K562 (cell line): ENCODE measurements around the gene POMGNT1. TPM values are rescaled to one million over a fixed set of nuclear protein-coding genes. Genes with fewer than 3 reads are reported as not detected.

Experiments
- ARHGAP35 ChIP-seq: fragments of 450-650 bp; IDR thresholded peaks from 2 replicates; pipeline ENCODE4 v1.6.1; 2018; ENCODE audit not compliant: partially characterized antibody
- CBFA2T3 ChIP-seq: fragments of 450-650 bp; IDR thresholded peaks from 2 replicates; pipeline ENCODE4 v1.6.1; 2017
- DACH1 ChIP-seq: fragments of 450-650 bp; IDR thresholded peaks from 2 replicates; pipeline ENCODE4 v1.6.1; 2018; ENCODE audit not compliant: partially characterized antibody
- E4F1 ChIP-seq: fragments of 250-450 bp; sonication (Bioruptor Pico); IDR thresholded peaks from 2 replicates; pipeline ENCODE4 v1.5.0; 2021; ENCODE audit warnings: mild to moderate bottlenecking, borderline replicate concordance
- ELF1 ChIP-seq: fragments of 200-800 bp; sonication (Bioruptor generic); IDR thresholded peaks from 2 replicates; pipeline ENCODE4 v1.6.1; 2016; ENCODE audit warnings: missing genetic modification characterization, missing compliant biosample characterization
- HDGF ChIP-seq: fragments of 450-650 bp; IDR thresholded peaks from 2 replicates; pipeline ENCODE4 v1.6.1; 2016
- HMBOX1 ChIP-seq: sonication (generic); IDR thresholded peaks from 2 replicates; pipeline ENCODE4 v1.6.1; 2016
- PPARD ChIP-seq: fragments of 250-450 bp; sonication (Bioruptor Pico); IDR thresholded peaks from 2 replicates; pipeline ENCODE4 v1.8.0; 2022; ENCODE audit warnings: inconsistent platforms, mild to moderate bottlenecking, moderate library complexity
- TARDBP ChIP-seq: fragments of 450-650 bp; IDR thresholded peaks from 2 replicates; pipeline ENCODE4 v1.6.1; 2016
- THRAP3 ChIP-seq: fragments of 450-650 bp; IDR thresholded peaks from 2 replicates; pipeline ENCODE4 v1.6.1; 2016; ENCODE audit warnings: mild to moderate bottlenecking, inconsistent platforms, borderline replicate concordance
- XRCC3 ChIP-seq: fragments of 450-650 bp; IDR thresholded peaks from 2 replicates; pipeline ENCODE4 v1.6.1; 2017; ENCODE audit warnings: mild to moderate bottlenecking, moderate library complexity
- ZBTB40 ChIP-seq, 2 experiments: fragments of 450-650 bp in 1 of 2; sonication (generic) in 1 of 2; formaldehyde crosslinking in 1 of 2; IDR thresholded peaks; 2 replicates each; pipeline versions ENCODE4 v1.7.1 to v1.9.0; 2016 to 2022; ENCODE audit warnings: inconsistent platforms in 1 of 2, mild to moderate bottlenecking in 1 of 2, missing genetic modification reagents in 1 of 2
- ZKSCAN1 ChIP-seq: fragments of 150-350 bp; IDR thresholded peaks from 2 replicates; pipeline ENCODE4 v1.6.1; 2016; ENCODE audit warnings: low read depth, low read length
- ZNF184 ChIP-seq: sonication (generic); formaldehyde crosslinking; IDR thresholded peaks from 2 replicates; pipeline ENCODE4 v1.5.0; 2020; ENCODE audit warnings: missing genetic modification reagents
- ZNF695 ChIP-seq: fragments of 450-650 bp; formaldehyde crosslinking; IDR thresholded peaks from 2 replicates; pipeline ENCODE4 v1.4.0; 2020; ENCODE audit warnings: mild to moderate bottlenecking, moderate library complexity
- polyA plus RNA-seq, 8 experiments: library from polyadenylated mRNA; depleted of rRNA in 4 of 8; stranded (reverse) in 5 of 8; unstranded in 3 of 8; fragments of >200 nt; fragmentation: Nextera tagmentation in 2 of 8; fragmentation: Illumina TruSeq in 1 of 8; extraction: Ambion mirVana in 2 of 8; extraction: Trizol in 1 of 8; gene quantifications; 2 replicates each; pipeline versions ENCODE4 v1.2.1 to v1.2.3, GENCODE V29; 2011 to 2014; ENCODE audit warnings: inconsistent platforms in 1 of 8, missing spikeins in 1 of 8
- total RNA-seq, 7 experiments: library from RNA; depleted of rRNA in 6 of 7; stranded (reverse); fragments of >200 nt in 6 of 7; fragmentation: Illumina TruSeq in 2 of 7; extraction: Trizol in 2 of 7; gene quantifications; 2 replicates each; pipeline versions ENCODE4 v1.2.1 to v1.2.3, GENCODE V29; 2011 to 2021; ENCODE audit warnings: low replicate concordance in 1 of 7

Gene POMGNT1
- total and polyA plus RNA-seq, 9 of the 15 experiments (the other 6 are each of a cell fraction or from before 2014, with no cell fraction given): 14.1 to 58.9 (median 37.8) TPM

GRCh38 chr1:46179138-46180081, 18.8 kb downstream of the POMGNT1 start (continued):
- peak; percentile 37; the same call in 1 of the 2 replicates for TF ChIP-seq ZBTB40 (IDR thresholded peaks at IDR 0.05)
- TF ChIP-seq ZBTB40 (CRISPR knock-in tag; IDR thresholded peaks at IDR 0.05): no peak
- TF ChIP-seq CBFA2T3: peak; percentile 11; the same call in 1 of the 2 replicates
- TF ChIP-seq ELF1 (tag): peak; percentile 60
- peak; percentile 93 for TF ChIP-seq HDGF
- peak; percentile 65; the same call in 1 of the 2 replicates for TF ChIP-seq ZKSCAN1
- peak; percentile 72 for TF ChIP-seq ARHGAP35
- 0 out of 2 replicates have a peak, but pooled peaks have one; percentile 51 for TF ChIP-seq TARDBP
- no peak for TF ChIP-seq PPARD (CRISPR knock-in tag)
- no peak for TF ChIP-seq E4F1
- TF ChIP-seq ZNF695: no peak
- no peak for TF ChIP-seq DACH1
- no peak for TF ChIP-seq HMBOX1
- TF ChIP-seq ZNF184: no peak
- no peak for TF ChIP-seq XRCC3
- TF ChIP-seq THRAP3: peak; percentile 88
